NCI-H2107 treated with DMSO at 0.1 percent for 48 hours (cell line): ENCODE data around the gene ARHGEF4.

Experiments
- DNase-seq: peaks from one replicate; lab custom pipeline; 2025; ENCODE audit not compliant: unreplicated experiment; lab: John Stamatoyannopoulos, UW

ARHGEF4 gene

DNA sequence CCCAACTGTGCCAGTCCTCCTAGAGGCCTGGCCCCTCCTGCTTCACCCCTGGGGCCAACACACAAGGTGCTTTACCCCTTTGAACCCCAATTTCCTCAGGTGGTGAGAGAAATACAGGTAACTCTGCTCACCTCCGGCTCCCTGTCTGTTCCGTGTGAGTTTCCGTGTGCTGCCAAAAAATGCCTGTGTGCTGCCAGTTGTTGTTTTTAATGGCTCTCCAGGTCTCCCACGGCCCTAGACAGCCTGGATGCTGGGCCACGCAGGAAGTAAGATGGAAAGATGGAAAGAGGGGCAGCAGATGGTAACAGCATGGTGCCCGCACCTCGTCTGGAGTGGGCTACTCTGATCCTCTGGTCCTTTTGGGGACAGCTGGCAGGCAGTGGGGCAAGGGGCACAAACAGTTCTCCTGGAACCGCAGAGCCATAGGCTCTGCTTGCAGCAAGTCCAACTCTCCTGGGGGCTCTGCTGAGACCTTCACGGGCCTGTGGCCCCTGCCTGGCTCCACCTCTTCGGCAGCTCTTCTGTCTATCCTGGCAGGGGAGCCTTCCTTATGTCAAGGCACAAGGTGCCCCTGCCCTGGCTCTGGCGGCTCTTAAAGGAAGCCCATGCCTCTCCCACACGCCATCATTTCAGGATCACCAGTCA, 4.3 kb upstream of the ARHGEF4 start:
- no peak for DNase-seq

DNA sequence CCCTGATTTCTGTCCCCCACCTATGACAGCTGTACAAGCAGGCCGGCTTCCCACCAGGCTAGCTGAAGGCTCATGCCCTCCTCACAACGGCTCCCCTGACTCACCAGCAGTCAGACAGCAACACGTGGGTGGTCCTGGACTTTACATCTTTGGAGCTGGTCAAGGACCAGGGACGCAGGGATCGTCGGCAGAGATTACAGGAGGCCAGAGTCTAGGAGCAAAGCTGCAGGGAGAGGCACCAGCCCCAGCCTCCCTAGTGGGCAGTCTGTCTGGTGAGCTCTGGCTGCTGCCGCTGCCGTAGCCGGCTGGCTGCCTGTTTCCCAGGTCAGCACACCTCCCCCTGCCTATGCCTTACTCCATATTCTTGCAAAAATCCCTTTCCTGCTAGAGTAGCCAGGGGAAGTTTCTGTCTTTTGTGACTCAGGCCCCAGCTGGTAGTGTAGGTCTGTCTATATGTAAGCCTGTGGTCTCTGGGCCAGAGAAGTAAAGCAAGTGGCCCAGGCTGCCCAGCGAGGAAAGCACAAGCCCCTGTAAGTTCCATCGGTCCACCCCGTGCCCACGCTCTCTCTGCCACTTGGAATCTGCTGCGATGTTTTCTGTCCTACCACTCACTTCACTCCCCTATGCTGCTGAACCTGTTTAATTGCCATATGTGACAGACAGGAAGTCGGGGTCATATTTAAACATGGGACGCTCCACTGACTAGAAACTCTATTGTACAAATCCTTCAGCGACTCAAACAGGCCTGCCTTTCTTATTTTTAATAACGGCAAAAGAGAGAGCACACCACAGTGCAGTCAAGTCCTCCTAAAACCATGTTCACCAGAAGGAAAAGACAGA, 2.4 kb upstream of the ARHGEF4 start:
- DNase-seq: no peak

DNA sequence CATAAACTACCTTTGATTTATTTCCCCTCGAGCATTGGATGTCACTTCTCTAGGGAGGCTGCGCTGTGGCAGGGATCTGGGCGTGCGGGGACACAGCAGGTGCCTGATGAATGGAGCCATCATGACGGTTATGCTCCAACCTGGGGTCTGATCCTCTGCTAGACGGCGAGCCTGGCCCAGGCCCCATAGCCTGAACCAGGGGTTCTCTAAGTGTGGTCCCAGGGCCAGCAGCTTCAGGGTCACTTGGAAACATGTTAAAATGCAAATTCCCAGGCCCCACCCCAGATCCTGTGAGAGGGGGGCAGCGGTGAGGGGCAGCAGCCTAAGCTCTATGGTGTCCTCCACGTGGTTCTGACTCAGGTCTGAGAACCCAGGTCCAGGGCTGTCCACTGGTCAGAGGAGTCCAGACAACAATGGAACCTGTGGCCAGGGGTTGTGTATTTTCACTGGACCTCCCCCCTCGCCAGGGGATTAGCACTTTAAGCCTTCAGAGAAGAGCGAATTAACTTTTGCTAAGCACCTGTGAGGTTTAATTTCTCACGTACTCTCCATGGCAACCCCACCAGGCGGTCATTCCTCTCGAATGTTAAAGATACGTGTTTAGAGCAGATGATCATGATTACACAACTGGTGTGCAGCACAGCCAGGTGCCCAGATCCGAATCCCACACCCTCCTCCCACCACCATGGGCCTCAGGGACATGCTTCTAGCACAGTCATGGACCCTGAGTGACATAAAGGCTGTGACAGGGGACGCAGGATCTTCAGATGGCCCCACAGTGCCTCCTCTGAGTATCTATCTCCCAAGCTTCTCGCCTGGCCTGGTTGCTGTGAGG, 1.6 kb upstream of the ARHGEF4 start:
- no peak for DNase-seq

DNA sequence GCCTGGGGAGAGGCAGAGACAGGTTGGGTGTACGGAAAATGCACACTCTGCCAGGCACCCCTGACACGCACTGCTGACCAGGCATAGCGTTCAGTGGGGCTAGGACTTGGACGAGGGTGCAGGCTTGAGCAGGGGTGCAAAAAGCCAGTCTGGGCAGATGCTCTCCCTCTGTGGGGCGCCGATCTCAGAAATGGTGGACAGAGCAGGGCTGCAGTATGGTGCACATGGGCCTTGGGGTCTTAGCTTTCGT, 1.0 kb upstream of the ARHGEF4 start:
- DNase-seq: no peak

DNA sequence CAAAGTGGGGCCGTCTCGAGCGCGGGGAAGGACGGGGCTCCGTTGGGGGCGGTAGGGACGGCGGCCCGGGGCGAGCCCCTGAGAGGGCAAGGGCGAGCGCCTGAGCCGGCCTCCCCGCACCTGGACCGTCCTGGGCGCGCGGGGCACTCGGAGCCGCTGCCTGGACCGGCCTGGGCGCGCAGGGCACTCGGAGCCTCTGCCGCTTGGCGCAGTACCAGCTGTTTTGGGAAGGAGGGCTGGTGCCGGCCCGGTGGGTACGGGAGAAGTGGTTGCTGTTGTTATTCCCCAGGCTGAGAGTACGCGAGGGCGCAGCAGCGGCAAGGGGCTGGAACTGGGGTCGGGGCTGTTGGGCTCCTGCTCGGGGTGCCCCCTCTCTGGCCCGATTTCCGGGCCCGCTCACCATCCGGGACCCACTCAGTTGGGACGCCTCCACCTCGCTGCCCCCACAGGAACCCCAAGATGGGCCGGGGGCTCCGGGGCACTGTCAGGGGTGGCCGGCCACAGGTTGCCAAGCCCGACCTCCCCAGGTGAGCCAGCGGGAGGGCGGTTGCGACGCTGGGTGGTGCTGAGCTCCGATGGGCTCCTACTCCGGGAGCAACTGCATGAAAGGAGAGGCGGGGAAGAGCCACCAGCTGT, 579 bp downstream of the ARHGEF4 start:
- DNase-seq: no peak

DNA sequence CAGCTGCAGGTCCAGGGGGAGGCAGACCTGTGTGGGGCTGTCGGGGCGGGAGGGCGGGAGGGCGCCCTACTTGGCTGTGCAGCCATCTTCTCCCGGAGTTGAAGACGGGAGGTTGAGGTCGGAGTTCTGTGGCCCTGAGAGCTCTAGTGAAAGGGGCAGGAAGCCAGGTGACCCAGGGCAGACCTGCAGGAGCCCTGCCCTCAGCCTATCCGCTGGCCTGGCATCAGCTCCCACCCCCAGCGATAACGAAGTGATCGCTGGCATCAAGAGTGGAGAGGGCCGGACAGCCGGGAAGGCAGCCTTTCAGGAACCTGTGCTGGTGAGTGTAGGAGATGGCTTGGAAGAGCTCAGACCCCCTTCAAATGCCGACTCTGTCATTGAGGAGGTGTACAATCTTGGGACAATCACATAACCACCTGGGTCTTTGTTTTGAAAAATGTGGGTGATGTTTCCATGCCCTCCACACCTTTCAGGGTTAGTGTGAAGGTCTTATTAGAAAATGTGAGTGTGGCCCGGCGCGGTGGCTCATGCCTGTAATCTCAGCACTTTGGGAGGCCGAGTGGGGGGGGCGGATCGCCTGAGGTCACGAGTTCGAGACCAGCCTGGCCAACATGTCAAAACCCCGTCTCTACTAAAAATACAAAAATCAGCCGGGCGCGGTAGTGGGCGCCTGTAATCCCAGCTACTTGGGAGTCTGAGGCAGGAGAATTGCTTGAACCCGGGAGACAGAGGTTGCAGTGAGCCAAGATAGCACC, 1.3 kb downstream of the ARHGEF4 start:
- DNase-seq: no peak

DNA sequence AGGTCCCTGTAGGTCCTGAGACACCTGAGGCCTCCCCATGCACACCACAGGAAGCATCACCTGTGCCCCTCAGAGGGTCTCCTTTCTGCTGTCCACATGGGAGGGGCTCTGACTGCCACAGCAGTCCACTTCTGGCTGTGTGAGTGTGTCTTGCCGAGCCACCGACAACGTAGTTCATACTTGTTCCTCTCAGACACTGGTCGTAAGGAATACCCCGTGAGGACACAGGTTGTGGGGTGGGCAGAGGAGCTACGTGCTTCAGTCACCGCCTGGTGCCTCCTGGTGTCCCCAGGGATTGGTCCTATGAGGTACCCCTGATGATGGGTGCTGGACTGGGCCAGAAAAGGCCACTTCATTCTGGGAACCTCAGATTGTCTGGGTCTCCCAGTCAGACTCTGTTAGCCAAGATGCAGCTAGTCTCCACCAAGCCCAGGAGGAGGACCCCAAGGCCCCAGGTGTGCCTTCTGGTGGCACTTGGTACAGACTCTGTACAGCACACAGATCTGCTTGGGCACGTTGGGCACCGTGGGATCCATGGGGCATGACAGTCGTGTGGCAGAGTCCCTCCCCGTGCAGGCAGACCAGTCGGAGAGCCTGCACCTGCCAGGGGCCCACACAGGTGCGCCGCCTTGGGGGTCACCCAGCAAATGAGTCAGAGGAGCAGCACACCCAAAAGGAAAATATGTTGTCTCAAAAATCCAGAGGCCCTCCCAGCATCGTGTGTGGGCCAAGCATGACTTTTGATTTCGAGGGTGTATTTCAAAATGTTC, 2.5 kb downstream of the ARHGEF4 start:
- DNase-seq: no peak

DNA sequence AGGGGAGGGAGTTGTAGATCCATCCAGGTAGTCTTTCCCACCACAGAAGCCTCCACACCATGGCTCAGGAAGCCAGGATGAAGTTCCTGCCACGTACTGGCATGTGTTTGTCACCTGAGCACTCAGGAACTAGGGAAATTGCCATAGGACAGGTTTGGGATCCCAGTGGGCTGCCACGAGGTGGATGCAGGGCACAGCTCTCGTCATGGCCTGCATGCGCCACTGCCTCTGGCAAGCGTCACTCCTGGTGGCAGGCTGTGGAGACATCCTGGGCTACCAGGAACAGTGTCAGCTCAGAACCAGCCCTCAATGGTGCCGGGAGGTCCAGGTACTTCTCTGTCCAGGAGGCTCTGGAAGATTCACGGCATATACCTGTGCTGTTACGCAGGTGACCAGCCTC, 3.8 kb downstream of the ARHGEF4 start:
- no peak for DNase-seq

DNA sequence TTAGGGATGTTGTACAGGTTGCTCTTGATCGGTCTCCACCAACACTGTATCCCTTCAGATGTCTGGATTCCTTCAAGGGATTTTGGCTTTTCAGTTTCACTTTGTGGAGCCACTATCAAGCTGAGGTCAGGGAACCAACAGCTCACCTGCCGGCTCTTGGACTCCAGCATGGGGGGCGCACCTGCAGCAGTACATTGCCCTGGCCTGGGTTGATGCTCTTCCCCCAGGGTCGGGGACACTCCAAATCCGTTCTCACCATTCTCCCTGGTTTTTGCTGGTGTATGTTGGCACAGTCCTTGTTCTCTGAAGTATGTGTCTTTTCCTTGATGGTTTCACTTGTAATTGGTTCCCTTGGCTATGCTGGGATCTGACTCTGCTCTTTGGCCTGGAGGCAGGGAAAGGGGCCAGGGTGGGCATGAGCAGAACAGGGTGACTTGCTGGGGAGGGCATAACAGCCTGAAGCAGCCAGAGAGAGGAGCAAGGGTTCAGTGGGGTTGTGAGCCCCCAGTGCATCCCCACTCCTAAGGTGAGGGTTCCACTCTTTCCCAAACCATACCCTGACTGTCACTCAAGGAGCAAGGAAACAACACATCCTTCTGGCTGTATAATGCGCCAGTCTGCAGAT, 5.1 kb downstream of the ARHGEF4 start:
- no peak for DNase-seq

DNA sequence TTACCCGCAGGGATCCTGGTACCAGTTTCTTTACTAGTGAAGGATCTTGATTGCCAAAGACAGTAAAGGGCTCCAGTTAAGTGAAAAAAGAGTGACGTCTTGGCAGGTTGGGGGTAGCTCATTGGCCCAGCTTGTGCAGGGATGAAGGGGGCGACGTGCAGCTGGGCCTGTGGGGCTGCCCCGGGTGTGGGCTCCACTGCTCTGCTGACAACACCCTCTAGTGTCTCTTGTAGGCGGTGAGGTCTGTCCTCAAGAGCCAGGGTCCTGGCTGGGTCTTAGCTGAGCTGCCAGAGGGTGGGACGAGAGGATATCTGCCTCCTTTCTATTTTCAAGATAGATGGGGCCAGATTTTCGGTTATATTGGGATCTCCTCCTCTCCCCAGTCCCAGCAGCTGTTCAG, 6.1 kb downstream of the ARHGEF4 start:
- DNase-seq: no peak

DNA sequence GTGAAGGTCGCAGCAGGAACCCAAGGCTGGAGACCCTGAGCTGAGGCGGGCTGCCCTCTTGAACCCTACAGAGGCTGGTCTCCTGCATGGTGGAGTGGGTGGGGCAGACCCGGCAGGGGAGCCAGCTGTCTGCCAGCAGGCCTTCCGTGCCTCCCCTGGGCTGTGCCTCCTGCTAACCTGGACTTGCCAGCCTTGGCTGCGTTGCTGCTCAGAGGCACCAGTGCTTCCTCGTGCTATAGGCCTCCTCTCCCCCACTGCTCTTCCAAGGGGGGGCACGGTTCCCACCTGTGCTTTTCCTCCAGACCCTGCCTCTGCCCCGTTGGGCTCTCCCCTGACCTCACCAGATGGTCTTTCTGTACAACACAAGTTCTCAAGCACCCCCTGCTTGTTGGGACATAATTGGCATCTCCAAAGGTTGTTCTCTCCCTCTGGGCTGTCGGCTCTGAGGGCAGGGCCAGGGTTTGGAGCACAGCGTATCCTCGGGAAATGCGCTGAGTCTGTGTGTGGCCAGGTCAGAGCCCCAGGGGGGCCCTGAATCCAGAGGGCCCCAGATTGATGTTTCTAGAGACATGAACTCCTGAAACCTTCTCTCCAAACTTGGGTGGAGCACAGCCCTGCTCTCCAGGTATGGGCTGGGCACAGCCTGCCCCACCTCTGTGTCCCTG, 6.7 kb downstream of the ARHGEF4 start:
- no peak for DNase-seq

DNA sequence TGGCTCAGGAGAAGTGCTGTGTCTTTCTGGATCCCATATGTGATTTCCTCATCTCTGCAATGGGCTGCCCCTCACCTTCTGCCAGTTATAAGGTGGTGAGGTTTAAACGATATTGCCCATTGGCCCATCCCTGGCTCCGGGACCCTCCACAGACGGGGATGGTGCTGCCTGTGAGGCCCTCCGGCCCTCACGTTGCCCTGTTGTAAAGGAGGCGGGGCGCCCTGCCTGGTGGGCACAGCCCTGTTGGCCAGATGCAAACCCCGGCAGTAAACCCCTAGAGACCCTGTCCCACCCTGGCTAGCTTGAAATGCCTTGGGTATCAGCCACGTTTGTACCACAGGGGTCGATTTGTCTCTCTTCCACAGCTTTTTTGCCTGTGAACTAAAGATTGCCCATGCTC, 7.4 kb downstream of the ARHGEF4 start:
- DNase-seq: no peak

DNA sequence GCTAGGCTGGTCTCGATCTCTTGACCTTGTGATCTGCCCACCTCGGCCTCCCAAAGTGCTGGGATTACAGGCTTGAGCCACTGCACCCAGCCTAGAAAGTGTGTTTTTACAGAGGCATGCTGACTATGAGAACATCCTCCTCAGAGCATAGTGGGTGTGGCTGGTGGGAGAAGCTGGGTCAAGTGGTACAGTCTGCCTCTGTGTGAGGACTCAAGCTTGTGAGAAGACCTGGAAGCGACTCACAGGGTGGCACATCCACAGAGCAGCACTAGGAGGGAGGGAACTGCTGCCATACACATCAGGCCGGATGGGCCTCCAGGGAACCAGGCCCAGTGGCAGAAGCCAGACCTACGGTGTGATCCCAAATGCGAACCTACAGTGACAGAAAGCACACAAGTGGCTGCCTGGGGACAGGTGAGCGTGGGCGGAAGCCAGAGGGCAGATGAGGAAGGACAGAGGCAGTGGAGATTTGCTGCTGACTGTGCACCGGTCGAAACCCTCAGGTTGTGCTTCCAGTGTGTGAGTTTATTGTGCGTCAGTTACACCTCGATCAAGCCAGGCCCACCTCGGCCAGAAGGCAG, 8.9 kb downstream of the ARHGEF4 start:
- no peak for DNase-seq

DNA sequence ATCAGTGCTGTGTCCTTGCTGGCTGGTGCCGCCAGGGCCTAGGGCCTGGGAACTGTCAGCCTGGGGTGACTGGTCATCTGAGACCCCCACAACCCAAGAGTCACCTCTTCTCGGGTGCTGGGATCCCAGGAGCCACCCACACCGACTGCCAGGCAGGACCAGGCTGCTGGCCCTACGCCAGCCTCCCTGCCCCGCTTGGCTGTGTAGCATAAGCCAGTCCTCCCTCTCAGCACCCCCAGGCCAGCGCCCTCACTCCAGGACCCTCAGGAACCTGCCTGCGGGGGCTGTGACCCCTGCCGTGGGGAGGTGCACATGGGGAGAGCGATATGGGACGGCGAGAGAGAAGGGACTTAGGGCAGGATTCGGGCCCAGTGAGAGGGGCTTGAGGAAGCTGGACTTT, 9.5 kb downstream of the ARHGEF4 start:
- DNase-seq: no peak

DNA sequence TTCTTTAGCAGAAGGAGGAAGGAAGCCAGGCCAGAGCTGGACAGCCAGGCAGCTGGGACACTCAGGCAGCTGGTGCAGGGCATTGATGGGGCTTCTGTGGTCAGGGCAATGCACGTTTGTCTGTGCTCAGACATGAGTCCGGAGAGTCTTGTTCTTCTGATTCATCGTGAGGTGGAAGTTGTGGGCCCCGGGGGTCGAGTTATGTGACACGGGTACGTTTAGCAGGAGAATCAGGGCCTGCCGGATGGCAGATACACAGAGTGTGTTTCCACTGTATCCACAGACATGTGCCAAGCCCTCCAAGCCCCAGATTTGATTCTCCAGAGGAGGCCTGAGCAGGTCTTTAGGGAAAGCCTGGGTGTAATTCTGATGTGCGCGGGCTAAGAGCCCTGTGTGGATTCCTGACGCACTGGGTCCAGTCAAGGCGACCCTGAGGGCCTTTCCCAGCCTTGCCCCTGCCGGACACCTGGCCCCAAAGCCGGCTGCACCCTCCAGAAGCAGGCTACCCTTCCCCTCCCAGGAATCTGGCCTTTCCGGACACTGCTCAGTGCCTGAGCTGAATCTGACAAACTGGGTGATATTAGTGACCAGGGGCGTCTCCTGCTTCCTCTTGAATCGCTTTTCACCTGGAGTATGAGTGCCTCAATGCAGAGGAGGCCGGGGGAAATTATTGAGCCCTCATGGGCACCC, 10.1 kb downstream of the ARHGEF4 start:
- no peak for DNase-seq

DNA sequence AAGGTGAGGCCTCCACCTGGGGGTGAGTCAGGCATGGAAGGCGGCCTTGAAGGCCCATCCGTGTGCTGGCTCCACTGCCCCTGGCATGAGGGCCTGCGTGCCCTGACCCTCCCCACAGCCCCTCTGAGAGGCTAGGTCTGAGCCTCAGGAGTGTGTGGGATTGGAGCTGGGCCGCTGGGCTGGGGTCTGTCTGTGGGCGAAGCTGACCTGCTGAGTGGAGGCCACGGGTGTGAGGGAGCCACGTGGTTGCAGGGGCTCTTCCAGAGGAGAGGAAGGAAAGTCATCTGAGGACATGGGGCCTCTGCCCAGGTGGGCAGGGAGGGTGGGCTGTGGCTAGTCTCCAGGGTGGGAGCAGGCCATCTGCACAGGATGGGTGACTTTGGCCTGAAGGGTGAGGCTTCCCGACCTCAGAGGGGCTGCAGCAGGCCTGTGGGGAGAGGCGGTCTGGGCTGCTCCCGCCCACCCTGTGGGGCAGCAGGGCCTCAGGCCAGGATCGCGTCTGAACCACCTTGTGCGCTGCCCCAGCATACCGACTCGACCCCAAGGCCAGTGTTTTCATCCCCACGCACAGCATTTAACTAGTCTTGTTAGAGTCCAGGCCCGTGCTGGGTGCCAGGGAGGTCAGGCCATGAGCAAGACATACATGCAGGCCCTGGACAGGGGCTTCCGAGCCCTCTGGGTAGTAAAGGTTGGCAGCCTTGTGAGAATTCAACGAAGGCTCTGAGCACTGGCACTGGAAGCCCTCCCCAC, 11.2 kb downstream of the ARHGEF4 start:
- no peak for DNase-seq

DNA sequence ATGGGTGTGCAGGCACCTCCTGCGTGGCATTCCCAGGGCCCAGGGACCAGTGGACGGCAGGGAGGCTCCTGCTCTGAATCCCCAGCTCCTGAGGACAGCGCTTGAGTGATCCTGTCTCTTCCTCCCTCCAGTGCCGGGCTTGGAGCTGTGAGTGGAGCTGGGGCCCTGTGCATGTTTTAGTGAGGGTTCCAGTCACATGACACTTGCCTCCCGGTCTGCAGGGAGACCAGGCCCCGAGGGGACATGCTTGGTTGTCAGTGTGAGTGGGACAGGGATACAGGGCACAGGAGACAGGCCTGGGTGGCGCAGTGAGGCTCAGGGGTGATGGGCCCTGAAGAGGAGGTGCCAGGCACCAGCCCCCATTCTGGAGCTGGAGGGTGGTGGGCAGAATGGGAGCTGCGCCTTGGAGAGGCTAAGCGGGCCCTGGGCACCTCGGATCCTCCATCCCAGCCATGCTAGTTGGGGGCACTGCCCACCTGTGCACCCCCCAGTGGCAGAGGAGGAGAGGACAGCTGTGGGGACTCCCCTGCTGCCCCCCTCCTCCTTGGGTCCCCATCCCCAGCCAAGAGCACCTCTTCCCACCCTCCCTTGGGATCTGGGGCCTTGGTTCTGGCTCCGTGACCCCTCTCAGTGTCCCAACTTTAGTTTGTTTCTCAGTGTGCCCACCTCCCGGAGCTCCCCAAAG, 12.0 kb downstream of the ARHGEF4 start:
- no peak for DNase-seq
